ENCODE measurements around the gene UTS2B.
A peak's percentile ranks its signal among the peaks of the same experiment; 100 is the strongest.

The UTS2B gene

GRCh38 chr3:191321019-191321767 is 9.1 kb downstream of the UTS2B start:
- DNase-seq = no peak

GRCh38 chr3:191320316-191320715 is 10.0 kb downstream of the UTS2B start:
- no peak for DNase-seq

- DNase-seq = no peak
Observed at GRCh38 chr3:191316876-191317603, 13.3 kb downstream of the UTS2B start.

GRCh38 chr3:191314109-191314728 is 16.1 kb downstream of the UTS2B start:
- DNase-seq = no peak

- no peak for DNase-seq
Observed at GRCh38 chr3:191313296-191313695, 17.0 kb downstream of the UTS2B start.

GRCh38 chr3:191307341-191307740 is 23.0 kb downstream of the UTS2B start:
- DNase-seq = no peak

GRCh38 chr3:191306428-191306827 is 23.9 kb downstream of the UTS2B start:
- DNase-seq = no peak

- DNase-seq = no peak
Observed at GRCh38 chr3:191303596-191303995, 26.7 kb downstream of the UTS2B start.

GRCh38 chr3:191302451-191302850 is 27.9 kb downstream of the UTS2B start:
- no peak for DNase-seq

- DNase-seq = no peak
Observed at GRCh38 chr3:191301782-191302411, 28.4 kb downstream of the UTS2B start.

- peak; percentile 5 to 52 for DNase-seq
Observed at GRCh38 chr3:191301017-191301416, 29.3 kb downstream of the UTS2B start.

GRCh38 chr3:191300422-191300821 is 29.9 kb downstream of the UTS2B start:
- no peak for DNase-seq

- no peak for DNase-seq
Observed at GRCh38 chr3:191298846-191299245, 31.5 kb downstream of the UTS2B start.

- peak in 1 of 2 donors; percentile 8 for DNase-seq
Observed at GRCh38 chr3:191296041-191296541, 34.2 kb downstream of the UTS2B start.

- no peak for DNase-seq
Observed at GRCh38 chr3:191294291-191294690, 36.0 kb downstream of the UTS2B start.

- DNase-seq = peak in 1 of 2 donors; percentile 37
Observed at GRCh38 chr3:191292243-191293015, 37.9 kb downstream of the UTS2B start.

GRCh38 chr3:191290311-191291025 is 39.9 kb downstream of the UTS2B start:
- DNase-seq = peak; percentile 20 to 34

- no peak for DNase-seq
Observed at GRCh38 chr3:191283400-191283799, 46.9 kb downstream of the UTS2B start.

GRCh38 chr3:191282251-191283185 is 47.8 kb downstream of the UTS2B start:
- no peak for DNase-seq

GRCh38 chr3:191280882-191281281 is 49.4 kb downstream of the UTS2B start:
- no peak for DNase-seq

All from inflammatory macrophage (primary cell).